Medulla oblongata (tissue), 1 donor: ENCODE results near the gene FAM169A.
"Not testable (repeated sequence)": the region's sequence is repeated elsewhere in the genome, so short reads cannot be mapped to it uniquely, and the experiment has no call there.

Experiments
- DNase-seq: peaks from one replicate; pipeline ENCODE4 v3.0.0-alpha.2; 2015; ENCODE audit errors: extremely low spot score

FAM169A gene

GRCh38 chr5:74869414-74869813 is 3.2 kb upstream of the FAM169A start:
- DNase-seq: not testable (repeated sequence)

DNA sequence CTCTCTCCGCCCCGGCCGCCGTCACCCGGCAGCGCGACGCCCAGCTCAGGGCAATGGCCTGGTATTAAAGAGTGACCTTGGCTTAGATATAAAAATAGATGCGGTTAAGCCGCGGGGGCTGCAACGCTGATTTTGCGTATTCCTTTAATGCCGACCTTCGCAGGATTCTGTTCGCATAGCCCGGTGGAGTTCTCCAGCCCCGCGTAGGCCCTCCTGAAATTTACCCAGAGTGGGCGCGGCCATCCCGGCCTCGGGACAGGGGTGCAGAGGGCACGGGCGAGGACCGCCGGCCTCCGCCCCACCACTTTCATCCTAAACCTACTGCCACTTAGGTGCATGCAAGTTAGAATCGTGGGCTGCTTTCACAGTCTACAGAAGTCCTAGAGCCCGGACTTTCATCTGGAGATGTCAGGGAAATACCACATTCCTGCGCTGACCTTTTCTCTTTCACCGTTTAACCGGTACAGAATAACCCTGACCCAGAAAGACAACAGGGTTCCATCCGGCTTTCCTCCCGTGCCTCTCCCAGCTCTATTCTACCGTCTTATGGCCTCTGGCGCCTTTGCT is 492 bp upstream of the FAM169A start:
- no peak for DNase-seq

DNA sequence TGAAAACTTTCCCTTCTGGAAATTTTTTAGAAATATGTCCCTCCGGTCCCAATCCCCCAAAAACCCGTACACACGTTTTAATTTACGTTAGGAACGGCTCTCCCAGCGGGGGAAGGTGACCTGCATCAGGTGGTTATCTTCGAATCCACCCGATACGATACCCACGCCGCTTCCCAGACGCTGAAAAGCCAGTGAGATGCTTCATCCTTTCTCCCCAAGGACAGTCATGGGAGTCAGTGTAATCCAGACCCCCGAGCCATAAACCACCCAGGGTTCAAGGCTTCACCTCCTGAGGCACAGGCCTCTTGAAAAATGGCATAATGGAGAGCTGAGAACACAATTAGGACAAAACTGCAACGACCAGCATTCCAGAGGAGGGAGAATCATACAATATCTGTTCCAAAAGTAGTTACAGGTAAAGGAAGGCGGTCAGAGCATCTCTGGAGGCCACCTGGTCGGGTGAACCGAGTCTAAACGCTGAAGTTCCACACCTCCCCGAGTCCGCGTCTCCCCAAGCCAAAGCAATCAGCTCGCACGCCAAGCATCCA is 857 bp downstream of the FAM169A start:
- peak; percentile 56 for DNase-seq

GRCh38 chr5:74864823-74865222 is 1.4 kb downstream of the FAM169A start:
- DNase-seq: peak; percentile 58

DNA sequence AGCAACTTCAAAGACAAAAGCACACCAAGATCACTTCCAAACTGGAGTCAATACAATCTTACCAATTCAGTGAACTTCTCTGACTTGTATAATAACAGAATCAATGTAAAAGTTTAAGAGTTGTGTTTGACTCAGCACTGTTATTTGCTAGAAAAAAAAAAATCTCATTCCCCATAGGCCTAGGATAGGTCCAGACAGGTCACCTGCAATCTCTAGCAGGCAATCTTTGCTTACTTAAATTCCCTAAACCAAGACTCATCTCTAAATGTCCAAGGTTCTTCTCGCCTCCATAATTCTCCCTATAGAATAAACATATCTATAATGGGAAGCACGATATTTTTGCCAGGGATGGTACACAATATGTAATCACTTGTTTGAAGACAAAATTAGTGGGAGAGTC is 2.5 kb downstream of the FAM169A start:
- DNase-seq: no peak

- no peak for DNase-seq
Measured at GRCh38 chr5:74862221-74862620, 4.0 kb downstream of the FAM169A start.

GRCh38 chr5:74856975-74857374 is 9.2 kb downstream of the FAM169A start:
- not testable (repeated sequence) for DNase-seq

- no peak for DNase-seq
Measured at GRCh38 chr5:74853256-74853655, 12.9 kb downstream of the FAM169A start.

DNA sequence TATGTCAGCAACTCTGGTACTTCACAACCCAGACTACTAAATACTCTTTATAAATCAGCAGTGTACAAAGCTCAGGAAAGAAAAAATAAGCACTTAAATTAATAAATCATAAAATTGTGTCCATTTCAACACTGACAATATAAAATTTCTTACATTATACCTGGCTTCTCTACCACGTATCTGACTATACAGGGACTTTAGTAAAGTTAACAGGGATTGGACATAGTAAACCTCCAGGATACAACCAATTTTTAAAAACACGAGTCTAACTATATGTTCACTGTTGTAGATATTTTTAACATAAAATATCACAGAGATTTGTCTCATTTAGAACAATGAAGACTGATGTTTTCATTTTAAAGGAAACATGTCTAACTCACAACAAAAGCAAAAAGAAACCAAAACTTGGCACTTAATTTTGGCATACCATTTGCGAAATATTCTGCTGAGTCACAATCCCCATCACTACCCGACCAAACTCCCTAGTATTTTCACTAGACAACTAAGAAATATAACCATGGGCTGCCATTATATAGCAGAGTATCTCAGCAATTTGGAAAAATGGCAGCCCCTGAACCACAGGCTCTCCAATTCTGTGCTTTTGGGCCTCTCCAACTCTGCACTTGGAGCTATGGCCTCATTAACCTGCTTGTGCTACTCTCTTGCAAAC is 14.4 kb downstream of the FAM169A start:
- DNase-seq: no peak

- DNase-seq: no peak
Measured at GRCh38 chr5:74850789-74851425, 15.3 kb downstream of the FAM169A start.

- DNase-seq: no peak
Measured at GRCh38 chr5:74850030-74850429, 16.2 kb downstream of the FAM169A start.

- DNase-seq: no peak
Measured at GRCh38 chr5:74848553-74849025, 17.6 kb downstream of the FAM169A start.

DNA sequence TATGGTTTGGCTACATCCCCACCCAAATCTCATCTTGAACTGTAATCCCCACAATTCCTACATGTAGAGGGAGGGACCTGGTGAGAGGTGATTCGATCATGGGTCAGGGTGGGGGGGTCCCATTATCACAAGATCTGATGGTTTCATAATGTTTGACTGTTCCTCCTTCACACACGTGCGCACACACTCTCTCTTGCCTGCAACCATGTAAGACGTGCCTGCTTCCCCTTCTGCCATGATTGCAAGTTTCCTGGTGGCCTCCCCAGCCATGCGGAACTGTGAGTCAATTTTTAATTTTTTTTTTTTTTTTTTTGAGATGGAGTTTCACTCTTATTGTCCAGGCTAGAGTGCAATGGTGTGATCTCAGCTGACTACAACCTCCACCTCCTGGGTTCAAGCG is 27.0 kb downstream of the FAM169A start:
- DNase-seq: no peak

- DNase-seq: no peak
Measured at GRCh38 chr5:74838262-74838661, 27.9 kb downstream of the FAM169A start.

DNA sequence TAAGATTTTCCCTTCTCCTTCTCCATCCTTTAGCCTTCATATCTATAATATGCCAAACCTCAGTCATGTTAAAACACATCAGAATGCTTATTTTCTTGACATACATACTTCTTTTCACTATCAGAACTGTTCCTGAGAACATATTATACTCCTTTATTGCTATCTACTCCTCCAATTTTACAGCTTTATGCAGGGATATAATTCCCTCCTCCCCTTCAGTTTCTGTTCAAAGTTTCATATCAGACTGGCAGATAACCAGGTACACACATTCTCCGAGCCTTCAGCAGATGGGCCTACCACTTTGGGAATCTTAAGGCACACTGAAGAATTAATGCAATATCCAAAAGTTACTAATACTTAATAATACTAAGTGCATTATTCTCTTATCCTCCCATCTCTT is 29.1 kb downstream of the FAM169A start:
- DNase-seq: no peak

- no peak for DNase-seq
Measured at GRCh38 chr5:74833537-74834266, 32.5 kb downstream of the FAM169A start.

DNA sequence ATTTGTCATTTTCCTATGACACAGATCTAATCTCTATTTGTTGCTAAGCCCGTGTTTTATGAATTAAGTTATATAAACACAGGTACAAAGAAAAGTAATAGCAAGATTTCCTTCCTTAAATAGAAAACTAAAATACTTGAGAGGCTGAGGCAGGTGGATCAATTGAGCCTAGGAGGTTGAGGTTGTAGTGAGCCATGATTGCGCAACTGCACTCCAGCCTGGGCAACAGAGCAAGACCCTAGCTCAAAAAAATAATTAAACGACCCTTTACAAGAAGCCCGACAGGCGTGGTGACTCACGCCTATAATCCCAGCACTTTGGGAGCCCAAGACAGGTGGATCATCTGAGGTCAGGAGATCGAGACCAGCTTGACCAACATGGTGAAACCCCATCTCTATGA is 36.8 kb downstream of the FAM169A start:
- no peak for DNase-seq

DNA sequence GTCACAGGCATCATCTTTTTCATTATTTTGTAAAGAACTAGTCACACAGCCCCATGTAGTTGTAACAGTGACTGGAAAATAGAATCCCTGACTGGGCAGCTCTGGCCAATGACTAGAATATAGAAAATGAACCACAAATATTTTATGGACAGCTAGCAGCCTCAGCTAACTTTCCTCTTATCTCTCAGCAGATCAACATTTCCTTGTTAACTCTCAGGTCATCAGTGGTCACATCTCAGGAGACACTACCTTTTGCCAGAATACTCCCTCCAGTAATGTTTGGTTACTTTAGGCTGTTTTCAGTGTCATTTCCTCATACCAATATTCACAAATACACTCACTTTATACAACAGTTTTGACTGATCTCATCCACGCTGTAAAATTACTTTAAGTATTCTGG is 43.9 kb downstream of the FAM169A start:
- DNase-seq: no peak

- DNase-seq: no peak
Measured at GRCh38 chr5:74816875-74817274, 49.3 kb downstream of the FAM169A start.

GRCh38 chr5:74810915-74811314 is 55.3 kb downstream of the FAM169A start:
- DNase-seq: no peak

DNA sequence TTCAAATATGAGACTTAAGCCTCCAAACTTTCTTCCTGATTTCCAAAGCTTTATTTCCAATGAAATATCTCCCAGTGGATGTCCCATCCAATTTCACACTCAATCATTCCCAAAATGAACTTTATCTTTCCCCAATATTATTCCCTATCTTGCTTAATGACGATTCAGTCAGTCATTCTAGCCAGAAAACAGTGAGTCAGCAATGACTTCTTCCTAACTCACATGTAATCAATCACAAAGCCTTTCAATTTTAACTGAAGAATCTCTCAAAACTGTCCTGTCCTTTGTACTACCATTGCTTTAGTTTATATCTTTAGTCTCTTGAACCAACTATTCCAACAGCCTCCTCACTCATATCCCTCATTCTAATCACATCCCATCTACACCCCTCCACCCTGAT is 64.2 kb downstream of the FAM169A start:
- no peak for DNase-seq

GRCh38 chr5:74801197-74801596 is 65.0 kb downstream of the FAM169A start:
- DNase-seq: no peak
